ENCODE results near the gene ACY1.

ACY1 gene

GRCh38 chr3:51963951-51964451, 19.3 kb upstream of the ACY1 start:
- no peak for DNase-seq (ENCODE audit: low read depth)

- no peak for DNase-seq (ENCODE audit: low read depth)
These were observed 18.8 kb upstream of the ACY1 start for GRCh38 chr3:51964521-51964920.

- no peak for DNase-seq (ENCODE audit: low read depth)
These were observed 17.3 kb upstream of the ACY1 start for GRCh38 chr3:51966016-51966415.

GRCh38 chr3:51966486-51966885, 16.8 kb upstream of the ACY1 start:
- DNase-seq (ENCODE audit: low read depth) = no peak

GRCh38 chr3:51966922-51967383, 16.4 kb upstream of the ACY1 start:
- no peak for DNase-seq (ENCODE audit: low read depth)

- DNase-seq (ENCODE audit: low read depth) = no peak
These were observed 15.8 kb upstream of the ACY1 start, which contains the start of gene PCBP4 for GRCh38 chr3:51967384-51968169. PCBP4 (minus strand) TSS chr3:51967454; CDS start chr3:51961240, 6,214 bp downstream.

- DNase-seq (ENCODE audit: low read depth) = no peak
These were observed 15.1 kb upstream of the ACY1 start for GRCh38 chr3:51968170-51968775.

- no peak for DNase-seq (ENCODE audit: low read depth)
These were observed 14.3 kb upstream of the ACY1 start for GRCh38 chr3:51968883-51969678.

GRCh38 chr3:51969841-51970240, 13.5 kb upstream of the ACY1 start:
- no peak for DNase-seq (ENCODE audit: low read depth)

GRCh38 chr3:51970606-51971300, 12.6 kb upstream of the ACY1 start:
- no peak for DNase-seq (ENCODE audit: low read depth)

GRCh38 chr3:51971350-51971749, 12.0 kb upstream of the ACY1 start:
- no peak for DNase-seq (ENCODE audit: low read depth)

- DNase-seq (ENCODE audit: low read depth) = no peak
These were observed 8.9 kb upstream of the ACY1 start for GRCh38 chr3:51974277-51974962.

- peak; percentile 29 for DNase-seq (ENCODE audit: low read depth)
These were observed 8.1 kb upstream of the ACY1 start, which contains the start of gene ABHD14A for GRCh38 chr3:51974963-51975851. ABHD14A (plus strand) TSS chr3:51975064; CDS start chr3:51975136, 72 bp downstream.

- DNase-seq (ENCODE audit: low read depth) = no peak
These were observed 7.3 kb upstream of the ACY1 start for GRCh38 chr3:51975852-51976549.

- DNase-seq (ENCODE audit: low read depth) = no peak
These were observed 5.7 kb upstream of the ACY1 start for GRCh38 chr3:51977446-51978142.

- no peak for DNase-seq (ENCODE audit: low read depth)
These were observed 5.2 kb upstream of the ACY1 start for GRCh38 chr3:51978143-51978502.

- no peak for DNase-seq (ENCODE audit: low read depth)
These were observed 3.1 kb upstream of the ACY1 start for GRCh38 chr3:51980253-51980652.

- no peak for DNase-seq (ENCODE audit: low read depth)
These were observed 940 bp upstream of the ACY1 start for GRCh38 chr3:51982352-51982837.

All from fibroblast of the conjunctiva (primary cell).